ENCODE data around the gene TYROBP.
"Not testable (repeated sequence)": the region's sequence is repeated elsewhere in the genome, so short reads cannot be mapped to it uniquely, and the experiment has no call there.

The TYROBP gene

DNA sequence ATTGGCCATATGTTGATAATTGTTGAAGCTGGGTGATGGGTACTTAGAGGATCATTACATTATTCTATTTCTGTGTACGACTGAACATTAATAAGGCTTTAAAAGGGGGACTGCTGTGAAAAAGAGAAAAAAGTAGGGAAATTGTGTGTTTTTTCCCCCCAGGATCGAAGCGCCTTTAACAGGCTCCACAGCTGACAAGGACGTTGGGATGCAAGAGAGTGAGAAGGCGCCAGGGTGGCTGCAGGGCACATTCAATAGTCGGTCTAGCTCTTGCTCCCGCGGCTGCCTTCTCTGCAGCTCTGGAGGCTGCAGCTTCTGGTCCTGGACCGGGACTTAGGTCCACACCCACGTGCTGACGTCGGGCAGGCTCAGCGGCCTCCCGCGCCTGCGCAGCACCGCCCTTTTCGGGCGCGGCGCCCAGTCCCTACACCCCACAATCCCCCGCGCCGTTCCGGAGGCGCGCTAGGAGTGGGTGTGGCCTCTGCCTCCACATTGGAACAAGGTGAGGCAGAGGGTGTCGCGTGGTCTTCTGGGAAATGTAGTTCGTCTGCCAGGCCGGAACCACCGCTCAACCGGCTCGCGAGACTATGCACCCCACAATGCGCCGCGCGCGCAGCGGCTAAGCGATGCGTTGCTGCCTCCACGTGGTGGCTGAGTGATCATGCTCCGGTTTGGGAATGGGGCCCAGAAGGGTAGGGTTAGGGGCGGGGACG, 23.2 kb upstream of the TYROBP start:
- peak; percentile 100 for DNase-seq

DNA sequence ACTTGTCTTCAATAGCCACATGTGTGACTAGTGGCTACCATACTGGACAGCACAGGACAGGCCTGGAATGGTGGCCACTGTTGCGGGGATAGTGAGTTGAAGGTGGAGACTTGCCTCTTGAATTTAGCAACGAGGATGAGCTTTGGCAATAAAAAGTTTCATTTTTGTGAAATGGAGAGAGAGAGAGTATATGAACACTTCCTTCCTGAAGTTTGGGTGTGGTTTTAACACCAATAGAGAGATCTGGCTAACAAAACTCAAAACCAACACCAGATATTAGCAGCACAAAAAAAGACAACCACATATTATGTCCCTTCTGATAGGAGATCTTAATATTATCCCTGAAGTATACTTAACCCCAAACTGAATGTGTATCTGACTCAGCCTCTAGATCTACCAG, 21.8 kb upstream of the TYROBP start:
- DNase-seq: peak; percentile 53

- no peak for DNase-seq
Measured at GRCh38 chr19:35928507-35928906, 20.4 kb upstream of the TYROBP start.

DNA sequence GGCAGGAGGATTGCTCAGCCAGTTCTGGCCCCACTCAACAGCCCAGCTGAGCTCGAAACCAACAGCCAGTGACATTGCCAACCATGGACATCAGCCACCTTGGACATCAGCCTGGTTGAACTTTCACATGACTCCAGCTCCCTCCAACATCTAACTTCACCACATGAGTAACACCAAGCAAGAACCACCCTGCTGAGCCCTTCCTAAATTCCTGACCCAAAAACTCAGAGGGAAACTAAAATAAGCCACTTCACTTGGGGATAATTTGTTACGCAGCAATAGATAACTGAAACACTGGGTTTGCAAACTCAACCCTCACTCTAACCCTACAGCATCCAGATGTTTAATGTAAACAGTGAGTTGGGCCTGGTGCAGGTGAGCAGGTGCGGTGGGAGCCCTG, 17.4 kb upstream of the TYROBP start:
- no peak for DNase-seq

DNA sequence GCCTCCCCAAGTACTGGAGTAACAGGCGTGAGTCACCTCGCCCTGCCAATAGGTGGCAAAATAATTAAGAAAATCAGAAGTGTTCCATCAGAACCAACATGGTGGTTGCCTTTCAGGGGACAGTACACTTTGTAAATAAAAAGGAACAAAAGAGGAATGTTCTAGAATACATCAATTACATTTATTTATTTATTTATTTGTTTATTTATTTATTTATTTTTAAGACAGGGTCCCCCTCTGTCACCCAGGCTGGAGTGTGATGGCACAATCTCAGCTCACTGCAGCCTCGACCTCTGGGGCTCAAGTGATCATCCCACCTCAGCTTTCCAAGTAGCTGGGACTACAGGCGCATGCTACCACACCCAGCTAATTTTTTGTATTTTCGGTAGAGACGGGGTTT, 12.9 kb upstream of the TYROBP start:
- DNase-seq: no peak

DNA sequence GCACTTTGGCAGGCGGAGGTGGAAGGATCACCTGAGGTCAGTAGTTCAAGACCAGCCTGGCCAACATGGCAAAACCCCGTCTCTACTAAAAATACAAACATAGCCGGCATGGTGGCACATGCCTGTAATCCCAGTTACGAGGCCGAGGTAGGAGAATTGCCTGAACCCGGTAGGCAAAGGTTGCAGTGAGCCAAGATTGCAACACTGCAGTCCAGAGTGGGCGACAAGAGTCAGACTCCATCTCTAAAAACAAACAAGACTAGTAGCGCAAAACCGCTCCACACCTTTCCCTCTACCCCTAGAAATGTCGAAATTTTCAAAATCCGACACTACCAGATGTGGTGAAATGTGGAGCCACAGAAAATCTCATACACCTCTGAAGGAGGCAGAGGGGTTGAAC, 11.2 kb upstream of the TYROBP start:
- DNase-seq: no peak

DNA sequence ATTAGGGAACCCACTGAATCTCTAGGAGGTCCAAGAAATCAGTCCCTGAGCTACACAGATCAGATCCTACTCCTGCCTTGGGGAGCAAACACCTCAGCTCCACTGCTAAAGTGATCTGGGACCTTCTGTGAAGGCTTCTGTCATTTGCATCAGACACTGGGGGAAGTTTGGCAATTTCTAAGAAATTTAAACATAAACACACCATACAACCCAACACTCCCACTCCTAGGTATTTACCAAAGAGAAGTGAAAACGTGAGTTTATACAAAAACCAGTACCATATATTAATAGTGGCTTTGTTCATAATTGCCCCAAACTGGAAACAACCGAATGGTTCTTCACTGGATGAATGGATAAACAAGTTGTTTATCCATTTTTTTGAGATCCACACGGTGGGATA, 7.3 kb upstream of the TYROBP start:
- DNase-seq: peak; percentile 69

GRCh38 chr19:35913589-35913988, 5.5 kb upstream of the TYROBP start:
- peak; percentile 49 for DNase-seq

- DNase-seq: no peak
Measured at GRCh38 chr19:35911790-35912189, 3.7 kb upstream of the TYROBP start.

GRCh38 chr19:35911173-35911572, 3.1 kb upstream of the TYROBP start:
- peak; percentile 32 for DNase-seq

- not testable (repeated sequence) for DNase-seq
Measured at GRCh38 chr19:35910355-35910754, 2.3 kb upstream of the TYROBP start.

DNA sequence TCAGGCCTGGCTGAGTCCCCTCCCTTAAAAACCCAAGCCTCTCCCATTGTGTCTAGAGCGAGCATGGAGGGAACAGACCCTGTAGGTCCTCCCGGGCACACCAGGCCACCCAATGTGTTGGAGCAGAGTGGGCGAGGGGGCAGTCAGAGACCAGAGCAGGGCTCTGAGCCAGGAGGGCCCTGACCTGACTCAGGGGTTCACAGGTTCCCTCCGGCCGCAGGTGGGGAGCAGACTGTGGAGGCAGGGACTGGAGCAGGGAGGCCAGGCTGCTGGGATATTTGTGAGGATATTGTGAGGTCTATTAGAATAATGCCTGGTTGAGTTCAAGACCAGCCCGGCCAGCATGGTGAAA, 1.6 kb upstream of the TYROBP start:
- no peak for DNase-seq

DNA sequence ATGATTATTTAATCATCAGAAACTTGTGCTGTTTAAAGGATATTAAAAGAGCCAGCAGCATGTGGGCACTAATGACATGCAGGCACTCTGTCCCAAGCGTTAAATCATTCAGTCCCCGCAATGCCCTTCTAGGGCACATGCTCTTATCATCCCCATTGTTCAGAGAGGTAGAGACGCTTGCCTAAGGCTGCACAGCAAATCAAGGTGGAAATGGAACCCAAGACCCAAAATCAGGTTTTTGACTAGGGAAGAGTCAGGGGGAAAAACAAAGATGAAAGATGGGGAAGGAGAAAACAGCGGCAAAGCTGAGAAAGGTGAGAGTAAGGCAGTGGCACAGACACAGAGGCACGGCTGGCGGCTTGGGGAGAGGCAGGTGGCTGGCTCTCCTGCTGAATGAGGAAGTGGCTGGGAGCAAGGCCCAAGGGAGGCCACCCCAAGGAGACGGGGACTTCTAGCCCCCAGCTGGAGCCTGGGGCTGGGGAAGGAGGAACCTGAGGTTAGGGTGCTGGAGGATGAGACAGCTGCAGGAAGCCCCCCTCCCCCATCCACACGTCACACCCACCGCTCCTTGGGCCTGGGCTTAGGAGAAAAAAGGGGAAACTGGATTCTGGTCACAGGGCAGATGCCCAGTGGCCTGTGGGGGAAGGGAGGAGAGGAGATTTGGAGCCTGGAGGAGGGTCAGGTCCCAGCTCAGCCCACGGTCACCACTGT, 1.0 kb upstream of the TYROBP start:
- DNase-seq: peak; percentile 100

DNA sequence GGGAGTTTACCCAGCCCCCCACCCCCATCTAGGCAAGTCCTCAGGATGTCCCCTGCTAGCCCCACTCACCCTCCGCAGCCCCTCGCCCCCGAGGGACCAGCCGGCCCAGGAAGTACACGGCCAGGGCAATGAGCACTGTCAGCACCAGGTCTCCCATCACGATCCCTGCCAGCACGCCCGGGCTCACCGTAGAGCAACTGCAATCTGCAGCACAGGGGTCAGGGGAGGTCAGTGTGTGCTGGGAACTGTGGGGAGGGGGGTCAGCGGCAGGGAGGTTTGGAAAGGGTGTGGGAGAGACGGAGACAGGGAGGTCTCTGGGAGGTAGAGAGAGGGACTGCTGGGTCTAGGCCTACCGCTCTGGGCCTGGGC, 734 bp downstream of the TYROBP start:
- DNase-seq: no peak

DNA sequence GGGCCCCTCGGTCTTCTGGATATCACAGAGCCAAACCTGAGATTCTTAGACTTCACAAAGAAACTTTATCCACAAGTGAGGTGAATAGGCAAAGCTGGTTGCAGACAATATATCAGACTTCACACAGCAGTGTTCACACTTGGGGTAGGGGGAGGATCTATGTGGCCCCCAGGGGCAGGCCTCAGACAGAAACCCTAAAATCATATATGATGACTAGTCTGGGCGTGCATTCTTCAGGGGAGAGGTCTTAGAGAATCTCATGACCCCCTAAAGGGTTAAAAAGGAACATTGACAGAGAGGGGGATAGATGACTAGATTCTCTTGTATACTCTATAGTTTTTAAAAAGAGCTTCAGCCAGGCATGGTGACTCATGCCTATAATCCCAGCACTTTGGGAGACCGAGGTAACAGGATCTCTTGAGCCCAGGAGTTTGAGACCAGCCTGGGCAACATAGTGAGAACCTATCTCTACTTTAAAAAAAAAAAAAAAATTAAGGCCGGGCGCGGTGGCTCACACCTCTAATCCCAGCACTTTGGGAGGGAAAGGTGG, 2.8 kb downstream of the TYROBP start:
- peak; percentile 44 for DNase-seq

- peak; percentile 75 for DNase-seq
Measured at GRCh38 chr19:35904311-35905068, 3.6 kb downstream of the TYROBP start.

DNA sequence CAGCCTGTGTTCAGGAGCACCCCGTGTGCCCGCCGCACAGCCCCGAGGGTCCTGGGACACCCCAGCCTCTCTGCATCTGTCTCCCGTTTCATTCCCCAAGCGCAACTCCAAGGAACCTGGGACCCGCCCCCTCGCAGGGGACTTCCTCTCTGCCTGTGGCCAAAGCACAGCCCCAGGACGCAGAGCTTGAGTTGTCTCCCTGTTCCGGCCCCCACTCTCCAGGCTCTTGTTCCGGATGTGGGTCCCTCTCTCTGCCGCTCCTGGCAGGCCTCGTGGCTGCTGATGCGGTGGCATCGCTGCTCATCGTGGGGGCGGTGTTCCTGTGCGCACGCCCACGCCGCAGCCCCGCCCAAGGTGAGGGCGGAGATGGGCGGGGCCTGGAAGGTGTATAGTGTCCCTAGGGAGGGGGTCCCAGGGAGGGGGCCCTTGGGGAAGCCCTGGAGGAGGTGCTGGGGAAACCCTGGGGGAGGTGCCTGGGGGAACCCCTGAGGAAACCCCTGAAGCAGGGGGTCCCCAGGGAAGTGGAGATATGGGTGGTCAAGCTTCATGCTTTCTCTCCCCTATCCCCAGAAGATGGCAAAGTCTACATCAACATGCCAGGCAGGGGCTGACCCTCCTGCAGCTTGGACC, 4.4 kb downstream of the TYROBP start:
- peak; percentile 99 for DNase-seq

DNA sequence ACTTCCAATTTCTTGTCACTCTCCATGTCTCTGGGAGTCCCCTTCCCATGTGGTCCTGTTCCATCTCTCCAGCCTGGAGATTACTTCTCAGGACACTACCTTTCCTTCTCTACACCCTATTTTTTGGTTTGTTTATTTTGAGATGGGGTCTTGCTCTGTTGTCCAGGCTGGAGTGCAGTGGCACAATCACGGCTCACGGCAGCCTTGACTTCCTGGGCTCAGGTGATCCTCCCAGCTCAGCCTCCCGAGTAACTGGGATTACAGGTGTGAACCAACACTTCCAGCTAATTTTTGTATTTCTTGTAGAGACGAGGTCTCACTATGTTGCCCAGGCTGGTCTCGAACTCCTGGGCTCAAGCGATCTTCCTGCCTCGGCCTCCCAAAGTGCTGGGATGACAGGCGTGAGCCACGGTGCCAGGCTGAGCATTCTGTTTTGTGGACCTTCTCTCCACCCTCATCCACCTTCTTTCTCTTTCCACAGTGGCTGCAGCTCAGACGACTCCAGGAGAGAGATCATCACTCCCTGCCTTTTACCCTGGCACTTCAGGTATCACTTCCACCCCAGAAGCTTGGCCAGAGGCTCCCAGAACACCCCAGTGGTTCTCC, 5.1 kb downstream of the TYROBP start:
- no peak for DNase-seq

- peak; percentile 87 for DNase-seq
Measured at GRCh38 chr19:35901854-35902661, 6.0 kb downstream of the TYROBP start, which contains the start of gene HCST. TSS of gene HCST (plus strand) at chr19:35902529. CDS start at chr19:35902594, 65 bp downstream.

DNA sequence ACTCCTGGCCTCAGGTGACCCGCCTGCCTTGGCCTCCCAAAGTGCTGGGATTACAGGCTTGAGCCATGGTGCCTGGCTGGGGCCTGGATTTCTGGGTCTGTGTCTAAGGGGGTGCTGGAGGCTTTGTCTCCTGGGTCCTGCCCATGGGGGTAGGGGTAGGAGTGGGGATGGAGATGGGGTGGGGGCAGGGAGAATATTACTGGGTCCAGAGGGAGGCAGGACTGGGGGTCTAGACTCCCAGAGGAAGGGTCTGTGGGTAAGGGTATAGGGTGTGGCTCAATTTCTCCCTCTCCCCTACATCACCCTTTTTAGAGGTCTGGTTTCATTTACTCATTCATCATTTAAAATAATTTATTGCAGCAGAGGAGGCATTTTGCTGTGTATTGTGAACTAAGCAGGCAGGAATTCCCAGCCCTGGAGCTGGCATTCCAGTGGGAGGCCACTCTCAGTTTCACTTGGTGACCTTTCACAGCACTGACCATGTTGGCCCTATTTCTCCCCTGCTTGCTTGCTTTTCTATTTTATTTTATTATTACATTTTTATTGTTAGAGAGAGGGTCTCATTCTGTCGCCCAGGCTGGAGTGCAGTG, 6.9 kb downstream of the TYROBP start:
- no peak for DNase-seq

- DNase-seq: peak; percentile 81
Measured at GRCh38 chr19:35899547-35900214, 8.4 kb downstream of the TYROBP start.

Data from MV-4-11 (cell line).